Activated naive CD4-positive, alpha-beta T cell treated with anti-CD3 and anti-CD28 coated beads, Interleukin-2, amount 50 U/mL, for 24 hours (primary cell): ENCODE results near the gene ISL1.

Source experiments
- H3K27ac Mint-ChIP-seq: one replicate; pipeline ENCODE4 v1.8.0; 2021; ENCODE audit warnings: mild to moderate bottlenecking, mixed read lengths
- H3K27me3 Mint-ChIP-seq: one replicate; pipeline ENCODE4 v1.8.0; 2021; ENCODE audit warnings: mixed read lengths
- H3K36me3 Mint-ChIP-seq: one replicate; pipeline ENCODE4 v1.8.0; 2021; ENCODE audit warnings: mixed read lengths
- H3K4me1 Mint-ChIP-seq: one replicate; pipeline ENCODE4 v1.8.0; 2021; ENCODE audit warnings: mixed read lengths
- H3K4me3 Mint-ChIP-seq: one replicate; pipeline ENCODE4 v1.8.0; 2021; ENCODE audit warnings: mild to moderate bottlenecking, mixed read lengths
- H3K9me3 Mint-ChIP-seq: one replicate; pipeline ENCODE4 v1.8.0; 2021; ENCODE audit warnings: mixed read lengths

ISL1 gene

DNA sequence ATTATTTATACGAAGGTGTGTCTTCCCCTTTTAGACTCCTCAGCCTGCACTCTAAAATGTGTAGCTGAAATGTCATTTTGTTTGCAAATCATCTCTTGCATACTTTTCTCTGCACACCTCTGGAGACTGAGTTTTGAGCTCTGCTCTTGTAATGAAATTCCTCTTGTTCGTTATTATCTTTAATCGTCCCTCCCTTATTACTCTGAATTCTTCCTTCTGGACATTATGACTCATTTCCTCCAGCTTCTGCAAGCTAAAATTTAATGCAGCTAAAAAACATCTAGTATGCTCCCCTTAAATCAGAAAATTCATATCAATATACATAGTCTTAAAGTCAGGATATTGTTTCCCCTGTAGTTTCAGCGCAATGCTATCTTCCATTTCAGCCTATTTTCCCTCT is 13.5 kb downstream of the ISL1 start:
- H3K27me3 Mint-ChIP-seq, result peaks cover 54% of the 10 kb centered on the region
- H3K27ac Mint-ChIP-seq, result no peak overlapping the region
- peaks cover 2% of the 10 kb centered on the region for H3K36me3 Mint-ChIP-seq
- no peak overlapping the region for H3K4me3 Mint-ChIP-seq
- H3K4me1 Mint-ChIP-seq, result no peaks in the 10 kb centered on the region
- peaks cover 6% of the 10 kb centered on the region for H3K9me3 Mint-ChIP-seq

- Mint-ChIP-seq H3K27me3 (peaks cover 46% of the 10 kb centered on the region), H3K36me3 (peaks cover 2% of the 10 kb centered on the region), H3K27ac (no peak overlapping the region), H3K9me3 (no peaks in the 10 kb centered on the region), H3K4me3 (no peak overlapping the region), H3K4me1 (no peaks in the 10 kb centered on the region)
These were observed 14.7 kb downstream of the ISL1 start for GRCh38 chr5:51397996-51398395.

GRCh38 chr5:51398875-51399642 is 15.8 kb downstream of the ISL1 start:
- Mint-ChIP-seq H3K4me3 (no peak overlapping the region), H3K4me1 (no peaks in the 10 kb centered on the region), H3K27me3 (peaks cover 45% of the 10 kb centered on the region), H3K27ac (no peak overlapping the region), H3K36me3 (peaks cover 2% of the 10 kb centered on the region), H3K9me3 (no peaks in the 10 kb centered on the region)

DNA sequence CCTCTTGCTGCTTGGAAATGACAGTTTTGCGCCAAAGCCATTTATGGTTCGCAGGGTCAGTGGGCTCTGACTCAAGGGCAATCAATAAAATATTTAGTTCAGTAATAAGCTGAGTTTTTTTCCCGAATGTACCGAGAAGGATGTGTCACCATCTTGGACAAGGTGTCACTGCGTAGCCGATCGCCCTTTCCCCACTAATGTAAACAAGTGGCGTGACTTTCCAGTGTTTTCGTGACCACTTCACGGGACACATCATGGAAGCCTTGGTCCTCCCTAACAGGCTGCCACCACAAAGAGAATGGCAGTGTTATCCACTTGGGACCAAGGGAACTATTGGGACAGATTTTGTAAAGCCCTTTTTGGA is 16.4 kb downstream of the ISL1 start:
- H3K27me3 Mint-ChIP-seq, result peaks cover 42% of the 10 kb centered on the region
- H3K4me1 Mint-ChIP-seq, result no peaks in the 10 kb centered on the region
- peaks cover under 1% of the 10 kb centered on the region for H3K36me3 Mint-ChIP-seq
- no peak overlapping the region for H3K27ac Mint-ChIP-seq
- H3K4me3 Mint-ChIP-seq, result no peak overlapping the region
- H3K9me3 Mint-ChIP-seq, result no peaks in the 10 kb centered on the region

DNA sequence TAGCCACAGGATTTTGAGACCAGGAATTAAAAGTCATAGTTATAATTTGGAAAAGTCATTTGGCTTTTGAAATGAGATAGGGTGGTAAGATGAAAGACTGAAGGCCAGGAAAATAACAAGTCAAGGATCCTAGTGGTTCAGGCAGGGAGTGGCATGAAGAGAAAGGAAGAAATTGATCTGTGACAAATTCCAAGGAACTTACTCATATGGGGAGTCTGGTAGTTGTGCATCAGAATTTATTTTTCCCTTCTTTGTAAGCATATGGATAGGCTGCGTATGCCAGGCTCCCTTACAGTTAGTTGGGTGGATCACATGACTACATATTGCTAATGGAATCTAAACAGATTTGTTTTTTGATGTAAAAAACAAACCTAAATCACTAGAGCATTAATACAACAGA is 21.0 kb downstream of the ISL1 start:
- Mint-ChIP-seq H3K4me3 (no peak overlapping the region), H3K36me3 (no peaks in the 10 kb centered on the region), H3K27ac (no peak overlapping the region), H3K27me3 (peaks cover 15% of the 10 kb centered on the region), H3K4me1 (no peaks in the 10 kb centered on the region), H3K9me3 (no peaks in the 10 kb centered on the region)

- Mint-ChIP-seq H3K27ac (no peak overlapping the region), H3K4me1 (no peaks in the 10 kb centered on the region), H3K4me3 (no peak overlapping the region), H3K36me3 (no peaks in the 10 kb centered on the region), H3K27me3 (no peaks in the 10 kb centered on the region), H3K9me3 (peaks cover 6% of the 10 kb centered on the region)
These were observed 28.7 kb downstream of the ISL1 start for GRCh38 chr5:51411921-51412325.

- H3K4me3 Mint-ChIP-seq, result no peak overlapping the region
- no peaks in the 10 kb centered on the region for H3K36me3 Mint-ChIP-seq
- H3K4me1 Mint-ChIP-seq, result no peaks in the 10 kb centered on the region
- H3K27me3 Mint-ChIP-seq, result no peaks in the 10 kb centered on the region
- H3K27ac Mint-ChIP-seq, result no peak overlapping the region
- H3K9me3 Mint-ChIP-seq, result peaks cover 7% of the 10 kb centered on the region
These were observed 31.3 kb downstream of the ISL1 start for GRCh38 chr5:51414516-51414915.

DNA sequence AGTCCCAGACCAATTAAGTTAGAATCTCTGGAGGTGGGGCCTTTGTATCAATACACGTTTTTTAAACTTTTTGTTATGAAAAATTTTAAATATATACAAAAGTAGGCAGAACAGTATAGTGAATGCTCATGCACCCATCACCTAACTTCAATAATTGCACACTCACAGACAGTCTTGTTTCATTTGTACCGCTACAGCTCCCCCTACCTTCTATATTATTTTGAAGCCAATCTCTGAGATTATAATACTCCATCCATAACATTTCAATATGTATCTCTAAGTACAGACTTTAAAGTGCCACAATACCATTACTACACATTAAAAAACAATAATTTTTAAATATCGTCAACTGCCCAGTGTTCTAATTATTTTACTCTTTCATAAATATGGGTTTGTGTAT is 32.9 kb downstream of the ISL1 start:
- Mint-ChIP-seq H3K4me3 (no peak overlapping the region), H3K36me3 (no peaks in the 10 kb centered on the region), H3K4me1 (no peaks in the 10 kb centered on the region), H3K27me3 (no peaks in the 10 kb centered on the region), H3K27ac (no peak overlapping the region), H3K9me3 (peaks cover 4% of the 10 kb centered on the region)

- H3K9me3 Mint-ChIP-seq, result no peaks in the 10 kb centered on the region
- no peak overlapping the region for H3K4me3 Mint-ChIP-seq
- no peaks in the 10 kb centered on the region for H3K36me3 Mint-ChIP-seq
- H3K27me3 Mint-ChIP-seq, result no peaks in the 10 kb centered on the region
- no peaks in the 10 kb centered on the region for H3K4me1 Mint-ChIP-seq
- no peak overlapping the region for H3K27ac Mint-ChIP-seq
These were observed 49.9 kb downstream of the ISL1 start for GRCh38 chr5:51433052-51433710.

DNA sequence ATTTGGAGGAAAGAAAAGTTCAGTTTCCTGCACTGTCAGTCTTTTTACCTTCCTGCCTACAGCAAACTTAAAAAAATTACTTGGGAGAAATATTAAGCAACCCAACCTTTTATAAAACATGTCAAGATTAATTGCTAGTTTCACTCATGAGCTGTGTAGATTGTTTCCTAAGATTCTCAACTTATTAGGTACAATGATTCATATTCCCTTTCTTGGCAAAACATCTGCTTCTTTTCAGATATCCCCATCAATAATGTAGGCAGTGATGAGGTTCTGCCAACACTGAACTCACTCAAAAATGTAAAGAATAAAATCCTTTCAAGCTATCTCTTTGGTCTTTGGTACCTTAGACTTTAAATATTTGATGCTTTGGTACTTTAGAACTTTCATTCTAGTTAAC is 56.0 kb downstream of the ISL1 start:
- H3K36me3 Mint-ChIP-seq, result no peaks in the 10 kb centered on the region
- H3K9me3 Mint-ChIP-seq, result no peaks in the 10 kb centered on the region
- H3K27me3 Mint-ChIP-seq, result no peaks in the 10 kb centered on the region
- H3K27ac Mint-ChIP-seq, result no peak overlapping the region
- H3K4me1 Mint-ChIP-seq, result no peaks in the 10 kb centered on the region
- no peak overlapping the region for H3K4me3 Mint-ChIP-seq
